HG02870 (cell line): Measurements from ENCODE around the gene NKTR.

Experiments used
- ATAC-seq: cut with Tn5 transposase; IDR thresholded peaks from one replicate; pipeline ENCODE4 v1.9.1; 2021; ENCODE audit warnings: mild to moderate bottlenecking, moderate library complexity; ENCODE audit not compliant: unreplicated experiment

Gene NKTR

DNA sequence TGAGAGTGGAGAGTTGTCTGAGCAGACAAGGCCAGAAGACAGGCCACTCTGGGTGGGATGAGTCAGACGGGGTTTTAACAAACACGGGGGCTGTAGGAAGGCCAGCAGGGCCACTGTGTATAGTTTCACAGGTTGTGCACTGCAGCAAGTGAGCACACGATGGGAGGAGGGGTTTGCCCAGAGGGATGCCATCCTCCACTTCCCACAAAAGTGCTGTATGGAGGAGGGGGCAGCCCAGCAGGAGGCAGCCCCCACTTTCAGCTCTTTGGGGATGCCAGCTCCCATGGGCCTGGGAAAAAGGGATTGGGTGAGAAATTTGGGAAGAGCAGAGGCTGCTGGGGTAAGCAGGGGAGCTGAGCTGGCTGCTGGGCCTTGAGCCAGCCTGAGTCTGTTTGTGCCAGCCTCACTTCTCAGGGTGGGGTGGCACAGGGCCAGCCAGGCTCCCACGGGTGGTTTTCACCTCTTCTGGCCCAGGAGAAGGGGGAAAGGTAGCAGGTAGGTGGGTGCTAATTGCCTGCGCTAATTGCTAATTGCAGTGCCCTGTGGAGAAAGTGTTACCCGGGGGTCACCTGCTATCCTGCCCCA lies 59.7 kb downstream of the NKTR start:
- ATAC-seq: no peak

DNA sequence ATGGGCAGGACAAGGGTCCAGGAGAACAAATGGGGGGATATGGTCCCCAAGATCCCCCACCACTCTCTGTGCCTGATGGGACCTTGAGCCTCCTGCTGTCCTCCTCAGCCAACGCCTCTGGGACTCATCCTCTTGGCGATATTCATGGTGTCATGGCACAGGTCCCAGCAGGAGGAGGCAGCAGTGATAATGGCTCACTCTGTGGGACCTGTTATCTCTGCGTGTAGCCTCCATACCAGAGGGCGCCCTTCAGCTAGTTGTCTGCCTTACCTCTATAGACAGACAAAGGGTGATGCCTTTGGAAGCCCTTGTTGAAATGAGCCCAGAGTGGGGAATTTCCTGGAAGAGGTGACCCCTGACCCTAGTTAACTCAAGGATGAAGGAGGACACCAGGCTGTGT lies 60.4 kb downstream of the NKTR start:
- no peak for ATAC-seq

- ATAC-seq: no peak
These were observed 61.1 kb downstream of the NKTR start for GRCh38 chr3:42661593-42662022.

DNA sequence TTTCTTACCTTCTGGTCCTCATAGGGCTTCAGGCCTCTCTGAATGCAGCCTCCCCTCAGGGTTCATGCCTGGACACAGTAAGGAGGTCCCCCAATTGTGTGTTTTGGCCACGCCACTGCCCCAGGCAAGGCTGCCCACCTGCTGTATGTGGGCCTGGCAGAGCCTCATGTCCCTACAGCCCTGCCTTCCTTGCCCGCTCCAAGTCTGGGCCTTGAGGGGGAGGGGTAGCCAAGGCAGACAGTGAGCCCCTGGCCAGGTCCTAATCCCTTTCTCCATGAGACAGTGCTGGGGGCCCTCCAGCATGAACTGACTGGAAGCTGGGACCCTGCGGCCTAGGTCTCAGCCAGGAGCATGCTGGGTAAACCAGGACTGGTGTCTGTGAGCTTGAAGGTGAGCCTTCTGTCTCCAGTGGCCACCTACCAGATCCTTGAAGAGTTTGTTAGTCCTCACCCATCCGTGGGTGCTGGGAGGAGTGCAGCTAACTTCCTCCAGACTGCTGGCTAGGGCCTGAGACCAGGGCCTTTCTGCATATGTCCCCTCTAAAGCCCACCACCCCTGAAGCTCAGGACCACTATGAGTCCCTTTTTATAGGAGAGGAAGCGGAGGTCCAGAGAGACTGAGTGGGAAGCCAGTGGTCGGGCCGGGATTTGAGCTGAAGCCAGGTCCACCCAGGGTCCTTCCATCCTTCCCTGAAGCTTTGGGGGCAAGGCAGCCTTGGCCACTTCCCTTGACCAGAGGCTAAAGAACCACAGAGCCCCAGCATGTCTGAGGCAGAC lies 61.7 kb downstream of the NKTR start:
- ATAC-seq: no peak

DNA sequence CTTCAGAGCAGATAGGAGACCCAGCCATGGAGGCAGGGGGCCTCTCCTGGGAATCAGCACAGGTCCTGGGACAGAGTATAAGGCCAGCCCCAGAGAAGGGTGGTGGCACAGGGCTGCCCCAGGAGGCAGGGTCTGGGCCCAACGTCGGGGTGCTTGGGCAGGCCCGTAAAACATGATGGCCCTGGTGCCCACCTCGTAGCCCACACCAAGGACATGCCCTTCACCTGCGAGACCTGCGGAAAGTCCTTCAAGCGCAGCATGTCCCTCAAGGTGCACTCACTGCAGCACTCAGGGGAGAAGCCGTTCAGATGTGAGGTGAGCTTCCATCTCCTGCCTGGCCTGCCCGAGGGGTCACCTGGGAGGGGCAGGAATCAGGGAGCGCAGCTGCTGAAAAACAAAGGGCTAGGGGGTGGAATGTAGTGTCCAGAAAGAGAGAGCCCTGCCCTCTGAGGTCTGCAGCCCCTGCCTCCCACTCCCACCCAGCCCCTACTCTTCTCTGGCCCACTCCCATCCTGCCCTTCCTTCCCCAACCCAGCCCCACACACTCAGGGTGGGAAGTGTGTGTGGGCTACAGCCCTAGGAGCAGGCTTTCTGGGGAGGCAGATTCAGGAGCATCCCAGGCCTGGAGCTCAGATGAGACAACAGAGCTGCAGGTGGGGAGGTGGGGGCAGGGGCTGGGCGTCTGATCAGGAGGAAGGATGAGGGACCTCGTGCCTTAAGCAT lies 62.5 kb downstream of the NKTR start:
- no peak for ATAC-seq

GRCh38 chr3:42663581-42664437 lies 63.3 kb downstream of the NKTR start:
- ATAC-seq: no peak

DNA sequence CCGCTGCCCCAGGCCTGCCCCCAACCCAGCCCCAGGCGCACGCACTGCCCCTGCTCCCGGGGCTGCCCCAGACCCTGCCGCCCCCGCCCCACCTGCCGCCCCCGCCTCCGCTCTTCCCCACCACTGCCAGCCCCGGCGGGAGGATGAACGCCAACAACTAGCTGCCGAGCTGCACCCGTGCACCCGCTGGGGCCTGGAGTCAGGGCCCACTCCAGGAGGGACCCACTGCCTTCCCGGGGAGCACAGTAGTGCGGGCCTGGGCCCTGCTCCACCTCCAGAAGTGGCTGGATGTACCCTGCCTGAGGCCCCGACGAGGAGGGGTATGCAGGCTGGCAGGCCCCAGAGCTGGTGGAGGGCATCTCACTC lies 63.9 kb downstream of the NKTR start:
- no peak for ATAC-seq

DNA sequence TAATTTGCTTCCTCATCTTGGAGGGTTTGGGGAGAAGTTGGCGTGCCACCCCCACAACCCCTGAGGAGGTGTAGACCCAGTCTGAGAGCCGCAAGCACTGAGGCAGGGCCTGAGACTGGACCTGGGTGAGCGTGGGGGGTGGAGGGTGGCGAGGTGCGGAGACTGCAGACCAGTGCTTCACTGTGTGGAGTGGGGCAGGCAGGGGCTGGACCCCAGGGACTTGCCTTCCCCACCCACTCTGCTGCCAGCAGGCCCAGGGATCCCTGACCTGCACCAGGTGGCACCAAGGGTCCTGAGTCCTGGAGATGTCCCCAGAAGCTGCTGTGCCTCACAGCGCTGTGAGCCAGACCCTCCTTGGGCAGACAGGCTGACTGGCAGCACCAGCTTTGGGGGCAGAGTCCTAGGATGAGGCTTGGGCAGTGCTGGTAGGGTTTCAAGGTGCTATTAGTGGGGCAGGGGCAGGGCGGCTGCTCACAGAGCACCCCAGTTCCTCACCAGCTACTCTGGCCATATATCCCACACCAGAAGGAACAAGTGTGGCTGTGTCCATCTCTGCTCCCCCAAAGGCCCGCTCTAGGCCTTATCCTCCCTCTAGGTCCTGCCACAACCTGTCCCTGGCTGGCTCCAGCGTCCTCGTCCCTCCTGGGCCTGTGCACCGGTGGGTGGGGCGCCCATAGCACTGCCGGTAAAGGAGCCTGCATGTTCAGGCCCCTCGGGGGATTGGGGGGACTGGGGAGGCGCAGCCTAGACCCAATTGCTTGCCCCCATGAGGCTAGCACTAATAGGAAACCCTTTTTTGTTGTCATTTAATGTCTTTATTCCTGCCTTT lies 64.8 kb downstream of the NKTR start:
- ATAC-seq: no peak

DNA sequence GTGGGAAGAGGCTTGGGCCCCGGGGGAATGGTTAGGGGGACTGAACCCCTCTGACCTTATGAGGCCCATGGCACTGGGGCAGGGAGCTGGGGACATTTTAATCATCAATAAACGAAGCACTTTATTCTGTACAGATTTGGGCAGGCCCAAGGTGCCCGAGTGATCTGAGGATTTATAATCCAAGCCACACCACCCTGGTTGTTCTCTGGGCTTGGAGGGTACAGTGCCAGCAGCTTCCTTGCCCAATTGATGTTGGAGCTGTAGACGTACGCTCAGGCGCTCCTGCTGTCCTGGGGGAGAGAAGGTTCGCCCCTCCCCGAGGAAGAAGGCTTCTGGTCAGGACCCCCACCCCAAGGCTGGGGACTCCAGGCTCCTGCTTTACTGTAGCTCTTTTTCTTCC lies 65.5 kb downstream of the NKTR start:
- no peak for ATAC-seq

GRCh38 chr3:42666577-42666998 lies 66.1 kb downstream of the NKTR start:
- ATAC-seq: no peak

DNA sequence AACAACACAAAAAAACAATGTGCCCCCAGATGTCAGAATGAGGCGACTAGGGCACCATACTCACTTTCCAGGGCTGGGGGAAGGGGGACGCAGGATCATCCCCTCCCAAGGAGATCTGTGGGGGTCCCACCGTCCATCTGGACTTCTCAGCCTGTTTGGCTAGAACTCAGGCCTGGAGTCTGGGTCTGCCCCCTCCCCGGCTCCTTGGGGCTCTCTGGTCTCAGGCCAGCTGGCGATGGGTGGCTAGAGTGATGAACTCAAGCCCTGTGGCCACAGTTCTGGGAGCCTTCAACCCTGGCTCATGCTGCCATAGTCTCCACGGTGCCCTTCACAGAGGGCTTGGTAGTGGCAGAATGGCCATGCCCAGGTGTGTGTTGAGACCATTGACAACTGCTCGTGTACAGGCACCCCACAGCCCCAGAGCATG lies 66.6 kb downstream of the NKTR start:
- no peak for ATAC-seq

DNA sequence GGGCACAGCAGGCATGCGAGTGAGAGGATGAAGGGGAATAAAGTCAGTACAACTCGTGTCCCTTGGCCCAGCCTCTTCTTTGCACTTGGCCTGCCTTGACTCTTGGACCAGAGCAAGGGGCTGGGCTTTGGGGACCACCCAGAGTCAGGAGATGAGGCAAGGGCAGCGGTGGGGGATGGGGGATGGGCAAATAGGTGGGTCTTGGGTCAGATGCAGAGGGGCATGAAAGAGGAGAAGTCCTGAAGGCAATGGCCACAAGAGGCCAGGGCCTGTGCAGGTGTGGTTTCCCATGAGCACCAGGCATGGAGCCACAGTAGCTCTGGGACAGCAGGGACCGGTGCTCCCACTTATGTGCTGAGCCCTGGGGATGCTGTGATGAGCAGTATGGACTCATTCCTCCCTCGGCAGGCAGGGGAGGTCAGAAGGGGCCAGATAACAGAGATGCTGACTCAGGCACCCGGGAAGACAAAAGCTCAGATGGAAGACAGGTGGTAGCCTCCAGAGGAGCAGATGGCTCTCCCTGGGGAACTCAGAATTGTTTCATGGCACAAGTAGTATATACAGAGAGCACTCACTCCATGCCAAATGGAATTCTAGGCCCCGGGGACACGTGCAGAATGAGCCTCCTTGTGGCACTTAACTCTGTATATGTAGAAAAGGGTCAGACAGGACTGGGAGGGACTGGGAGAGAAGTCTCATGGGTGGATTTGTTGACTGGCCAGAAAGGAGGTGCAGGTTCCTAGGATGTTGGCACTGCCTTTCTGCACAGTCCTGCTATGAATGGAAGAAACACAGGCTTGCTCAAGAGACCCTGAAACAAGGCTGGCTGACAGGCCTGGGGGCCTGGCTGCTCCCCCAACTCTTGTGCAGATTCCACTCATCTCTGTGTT lies 67.3 kb downstream of the NKTR start:
- ATAC-seq: no peak

DNA sequence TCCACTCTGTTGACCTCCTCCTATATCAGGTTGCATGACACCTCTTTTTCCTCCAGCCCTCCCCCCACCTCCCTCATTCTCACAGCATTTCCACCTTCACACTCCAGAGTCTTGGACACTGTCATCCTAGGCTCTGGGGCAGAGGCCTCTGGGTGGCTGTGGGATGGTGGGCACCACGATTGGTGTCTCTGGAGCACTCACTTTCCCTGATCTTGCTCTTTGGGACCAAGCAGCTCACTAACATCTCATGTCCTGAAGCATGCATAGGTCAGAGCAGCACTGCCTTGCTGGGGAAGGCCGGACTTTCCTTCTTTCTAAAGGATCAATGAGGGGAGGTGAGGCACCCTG lies 67.9 kb downstream of the NKTR start:
- ATAC-seq: no peak

DNA sequence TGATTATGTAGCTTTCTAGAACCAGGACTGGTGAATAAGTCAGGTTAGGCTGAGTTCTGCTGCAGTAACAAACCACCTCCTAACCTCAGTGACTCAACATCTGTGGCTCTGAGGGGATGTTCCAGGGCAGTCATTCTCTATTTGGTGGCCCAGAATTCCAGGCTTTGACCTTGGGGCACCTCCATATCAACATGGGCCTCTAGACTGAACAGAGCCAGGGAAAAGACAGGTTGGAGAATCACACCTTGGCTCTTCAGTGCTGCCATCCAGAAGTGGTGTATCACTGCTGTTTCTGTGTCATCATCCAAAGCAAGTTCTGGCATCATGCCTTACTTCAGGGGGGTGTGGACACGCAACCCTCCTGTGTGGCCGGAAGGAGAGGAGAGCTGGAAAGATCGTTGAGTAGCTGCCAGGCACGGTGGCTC lies 68.3 kb downstream of the NKTR start:
- no peak for ATAC-seq

DNA sequence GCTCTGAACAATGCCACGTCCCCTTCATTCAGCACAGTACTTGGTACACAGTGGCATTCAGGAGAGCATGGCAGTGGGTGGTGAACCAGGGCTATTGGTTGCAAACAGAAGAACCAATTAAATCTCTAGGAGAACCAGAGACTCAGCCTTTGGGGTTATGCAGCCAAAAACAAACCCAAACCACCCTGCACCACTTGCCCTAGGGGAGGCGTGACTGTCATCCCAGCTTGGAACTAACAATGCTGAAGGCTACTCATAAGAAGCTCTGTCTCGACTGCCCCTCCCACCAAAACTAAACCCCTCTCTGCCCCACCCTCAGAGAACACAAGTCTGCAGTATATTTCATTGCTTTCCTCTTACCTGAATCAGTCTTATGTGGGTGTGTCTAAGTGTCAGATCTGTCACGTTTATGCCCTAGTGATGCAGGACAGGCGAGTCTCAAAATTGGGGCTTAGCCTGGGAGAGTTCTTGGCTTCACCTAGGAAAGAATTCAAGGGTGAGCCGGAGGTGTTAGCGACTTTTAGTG lies 69.6 kb downstream of the NKTR start:
- no peak for ATAC-seq

GRCh38 chr3:42670670-42671069 lies 70.2 kb downstream of the NKTR start:
- no peak for ATAC-seq

DNA sequence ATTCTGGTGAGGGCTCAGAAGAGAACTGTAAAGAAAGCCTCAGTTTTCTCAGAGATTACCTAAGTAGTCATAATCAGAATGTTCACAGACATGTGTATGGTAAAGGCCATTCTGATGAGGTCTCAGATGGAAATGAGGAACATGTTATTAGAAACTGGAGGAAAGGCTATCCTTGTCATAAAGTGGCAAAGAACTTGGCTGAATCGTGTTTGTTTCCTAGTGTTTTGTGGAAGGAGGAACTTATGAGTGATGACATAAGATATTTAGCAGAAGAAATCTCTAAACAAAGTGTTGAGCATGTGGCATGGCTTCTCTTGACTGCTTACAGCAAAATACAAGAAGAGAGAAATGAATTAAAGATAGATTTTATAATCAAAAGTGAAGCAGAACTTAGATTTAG lies 72.0 kb downstream of the NKTR start:
- ATAC-seq: no peak

DNA sequence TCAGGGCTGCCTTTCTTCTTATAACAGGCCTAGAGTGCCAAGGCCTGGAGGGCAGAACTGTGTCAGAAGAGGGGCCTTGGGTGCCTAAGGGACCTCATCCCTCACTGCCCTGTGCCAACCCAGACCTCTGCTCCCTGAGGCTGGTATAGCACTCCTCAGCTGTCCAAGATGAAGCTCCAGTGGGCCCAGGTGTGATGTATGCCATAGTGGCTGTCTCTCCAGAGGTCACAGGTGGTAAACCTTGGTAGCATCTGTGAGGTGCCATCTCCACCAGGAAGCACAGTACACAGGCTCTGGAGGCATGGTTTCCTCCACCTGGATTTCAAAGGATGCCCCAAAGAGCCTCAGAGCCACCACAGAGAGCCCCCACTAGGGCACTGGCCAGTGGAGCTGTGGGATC lies 72.6 kb downstream of the NKTR start:
- ATAC-seq: no peak

DNA sequence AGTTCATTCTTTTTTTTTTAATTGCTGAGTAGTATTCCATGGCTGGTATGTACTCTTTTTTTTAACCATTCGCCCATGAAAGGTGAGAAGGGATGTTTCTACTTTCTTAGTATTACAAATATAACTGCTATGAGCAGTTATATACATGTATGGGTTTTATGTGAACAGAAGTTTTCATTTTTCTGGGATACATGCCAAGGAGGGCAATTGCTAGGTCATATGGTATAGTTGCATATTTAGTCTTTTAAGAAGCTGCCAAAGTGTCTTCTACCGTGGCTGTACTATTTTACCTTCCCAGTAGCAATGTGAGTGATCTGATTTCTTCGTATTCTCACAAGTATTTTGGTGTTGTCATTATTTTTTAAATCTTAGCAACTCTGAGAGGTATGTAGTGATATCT lies 73.7 kb downstream of the NKTR start:
- ATAC-seq: no peak
